Fibroblast of peridontal ligament (primary cell): Measurements from ENCODE around the gene ADGRD1.

ENCODE experiments used
- DNase-seq: peaks from one replicate; pipeline ENCODE4 v3.0.0-alpha.2; 2010; ENCODE audit errors: extremely low read depth

The ADGRD1 gene

DNA sequence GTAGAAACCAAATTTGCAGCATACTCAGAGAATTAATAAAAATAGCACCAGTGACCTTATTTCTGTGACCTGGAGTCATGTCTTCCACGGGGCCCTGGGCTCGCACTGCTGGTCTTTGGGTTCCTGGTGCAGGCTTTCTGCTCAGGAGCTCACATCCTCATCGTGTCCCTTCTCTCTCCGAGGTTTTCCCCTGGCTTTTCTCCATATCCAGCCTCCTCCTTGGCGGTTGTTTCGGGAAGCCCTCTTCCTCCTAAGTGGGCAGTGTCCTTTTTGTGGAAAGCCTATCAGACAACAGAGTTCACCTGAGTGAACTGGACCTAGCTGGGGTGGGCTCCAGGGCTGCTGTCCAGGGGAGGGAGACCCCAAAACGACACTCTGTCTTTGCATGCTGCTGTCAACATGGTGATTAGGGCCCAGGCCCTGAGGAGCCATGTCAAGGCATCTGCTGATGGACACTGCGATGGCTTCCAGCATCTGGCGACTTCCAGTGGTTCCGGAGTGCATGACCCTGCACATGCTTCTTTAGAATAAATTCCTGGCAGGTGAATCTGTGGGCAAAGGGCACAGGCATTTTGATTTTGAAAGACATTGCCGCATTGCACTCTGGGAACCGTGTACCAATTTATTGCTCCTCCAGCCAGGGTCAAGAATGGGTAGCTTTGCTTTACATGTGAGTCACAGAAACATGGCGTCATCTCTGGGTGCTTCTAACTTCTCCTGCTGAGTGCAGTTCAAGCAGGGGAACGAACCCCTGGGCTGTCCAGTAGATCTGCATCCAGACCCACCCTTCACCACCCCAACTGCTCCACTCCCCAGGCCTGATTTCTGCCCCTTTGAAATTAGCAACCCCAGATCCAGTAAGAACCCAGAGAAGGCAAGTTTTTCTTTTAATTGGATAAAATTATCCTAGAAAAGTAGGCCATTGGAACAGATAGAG is 136.8 kb downstream of the ADGRD1 start:
- DNase-seq: no peak

DNA sequence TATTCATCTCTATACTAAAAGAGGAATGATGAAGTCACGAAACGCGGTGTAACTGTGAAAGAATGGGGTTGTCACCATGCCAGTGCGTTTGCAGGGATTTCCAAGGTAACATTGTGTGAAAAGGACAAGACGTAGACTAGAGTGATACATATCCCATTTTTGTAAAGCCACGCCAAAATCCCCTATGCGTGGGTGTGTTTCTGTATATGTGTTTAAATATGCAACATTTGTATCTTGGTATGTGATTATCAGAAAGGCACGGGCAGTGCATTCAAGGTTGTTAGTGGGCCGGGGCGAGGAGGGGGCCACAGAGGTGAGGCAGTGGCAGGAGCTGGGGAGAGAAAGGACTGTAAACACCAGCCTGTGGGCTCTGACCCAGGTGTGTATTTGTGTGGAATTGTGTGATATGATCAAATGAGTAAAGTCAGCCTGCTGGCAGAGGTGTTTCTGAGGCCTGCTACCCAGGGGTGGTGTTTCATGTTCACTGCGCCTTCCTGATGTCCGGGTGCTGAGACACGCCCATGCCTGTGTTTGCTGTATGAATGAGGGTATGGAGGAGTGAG is 137.8 kb downstream of the ADGRD1 start:
- no peak for DNase-seq

DNA sequence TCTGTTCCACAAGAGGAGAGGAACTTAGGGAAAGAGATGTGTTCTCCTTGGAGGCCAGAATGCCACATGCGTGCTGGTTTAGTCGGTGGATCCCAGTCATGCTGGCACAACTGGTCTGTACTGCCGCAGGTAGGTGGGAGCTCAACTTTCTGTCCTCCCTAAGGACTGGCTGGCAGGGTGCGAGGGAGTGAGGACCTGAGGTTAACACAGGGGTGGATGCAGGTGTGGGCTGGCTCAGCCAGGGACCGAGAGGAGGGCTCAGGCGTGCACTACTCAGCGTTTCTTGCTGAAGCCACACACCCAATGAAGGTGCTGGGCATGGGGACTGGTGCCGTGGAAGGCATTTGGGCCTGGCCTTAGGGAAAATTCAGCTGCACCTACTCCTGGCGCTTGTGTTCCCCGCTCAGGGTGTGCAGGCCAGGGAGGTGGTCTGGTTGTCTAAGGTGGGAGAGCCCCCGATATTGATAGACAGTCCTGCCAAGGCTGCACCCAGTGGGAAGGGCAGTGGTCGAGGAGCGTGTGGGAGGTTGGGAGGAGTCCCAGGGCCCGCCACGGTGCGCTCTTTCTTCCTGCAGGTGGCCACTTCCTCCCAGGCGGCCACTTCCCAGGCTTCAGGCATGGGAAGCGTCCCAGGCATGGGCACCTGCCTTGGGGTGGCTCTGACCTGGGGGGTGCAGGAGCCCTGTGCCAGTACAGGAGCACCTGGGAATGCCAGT is 138.4 kb downstream of the ADGRD1 start:
- no peak for DNase-seq

DNA sequence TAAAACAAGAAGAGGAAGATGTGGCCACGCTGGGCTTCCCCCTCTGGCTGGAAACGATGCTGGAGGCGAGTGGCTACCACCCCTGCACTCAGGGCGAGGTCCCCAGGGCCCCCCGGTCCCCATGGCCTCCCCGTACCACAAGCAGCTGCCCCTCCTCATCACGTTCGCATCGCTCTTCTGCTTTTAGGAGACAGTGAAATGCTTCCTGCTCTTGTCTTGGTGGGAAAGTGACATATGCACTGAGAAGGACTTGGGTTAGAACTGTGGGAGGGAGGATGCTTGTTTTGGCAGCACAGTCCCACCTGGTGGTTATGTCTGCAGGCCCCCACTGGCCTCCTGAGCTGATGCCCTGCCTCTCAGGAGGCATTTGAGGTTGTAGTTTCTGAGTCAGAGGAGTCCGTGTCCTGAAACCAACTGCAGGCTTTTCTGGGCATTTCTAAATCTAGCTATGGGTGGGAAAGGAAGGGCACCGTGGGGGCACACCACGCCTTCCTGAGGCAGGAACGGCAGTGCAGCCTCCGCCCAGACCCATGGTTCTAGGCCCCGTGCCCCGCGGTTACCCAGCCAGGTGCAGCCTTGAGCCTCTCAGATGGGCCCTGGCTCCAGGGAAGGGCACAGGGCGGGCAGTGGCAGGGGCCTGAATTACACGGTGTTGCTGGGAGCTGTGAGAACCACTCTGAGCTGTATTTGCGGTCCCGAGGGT is 139.3 kb downstream of the ADGRD1 start:
- DNase-seq: no peak

DNA sequence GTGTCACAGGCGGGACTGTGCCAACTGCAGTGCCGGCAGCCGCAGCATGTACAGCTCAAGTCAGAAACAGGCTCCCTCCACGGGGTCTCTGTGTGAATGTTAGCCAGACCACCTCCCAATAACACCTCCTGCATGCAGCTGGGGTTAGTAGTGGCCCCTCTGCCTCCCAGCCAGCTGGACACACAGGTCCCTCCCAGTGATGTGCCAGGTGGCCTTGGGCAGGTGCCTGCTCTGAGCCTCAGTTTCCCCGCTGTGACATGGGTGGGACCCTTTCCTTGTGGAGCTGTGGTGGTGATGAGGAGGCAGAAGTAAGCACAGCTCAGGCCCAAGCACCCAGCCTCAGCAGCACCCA is 139.9 kb downstream of the ADGRD1 start:
- DNase-seq: no peak

DNA sequence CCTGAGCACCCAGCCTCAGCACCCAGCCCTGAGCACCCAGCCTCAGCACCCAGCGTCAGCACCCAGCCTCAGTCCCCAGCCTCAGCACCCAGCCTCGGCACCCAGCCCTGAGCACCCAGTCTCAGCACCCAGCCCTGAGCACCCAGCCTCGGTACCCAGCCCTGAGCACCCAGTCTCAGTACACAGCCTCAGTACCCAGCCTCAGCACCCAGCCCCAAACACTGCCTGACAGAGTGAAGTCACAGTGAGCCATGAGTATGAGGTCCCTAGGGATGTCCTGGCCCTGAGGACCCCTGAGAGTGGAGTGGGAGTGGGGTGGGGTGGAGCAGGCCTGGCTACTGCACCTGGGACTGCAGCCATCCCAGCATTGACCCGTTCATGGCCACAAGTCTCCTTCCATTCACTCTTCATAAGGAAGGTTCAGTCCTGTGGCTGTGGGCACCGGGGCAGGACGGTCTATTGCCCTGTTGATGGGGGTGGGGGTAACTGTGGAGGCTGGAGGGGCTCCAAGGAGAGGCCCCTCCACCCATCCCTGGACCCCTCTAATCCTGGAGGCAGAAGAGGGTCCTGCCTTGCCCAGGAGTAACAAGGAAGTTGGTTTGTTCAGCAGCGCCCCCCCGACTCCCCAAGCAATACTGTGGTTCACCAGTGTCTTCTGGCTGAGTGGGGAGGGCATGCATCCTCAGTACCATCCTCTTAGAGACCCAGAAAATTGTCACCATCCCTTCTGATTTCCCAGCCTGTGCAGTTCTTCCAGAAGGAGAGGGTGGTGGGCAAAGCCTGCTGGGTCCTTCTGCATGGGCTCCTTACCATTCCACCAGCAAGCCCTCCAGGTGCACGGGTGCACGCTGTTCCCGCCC is 140.5 kb downstream of the ADGRD1 start:
- no peak for DNase-seq

DNA sequence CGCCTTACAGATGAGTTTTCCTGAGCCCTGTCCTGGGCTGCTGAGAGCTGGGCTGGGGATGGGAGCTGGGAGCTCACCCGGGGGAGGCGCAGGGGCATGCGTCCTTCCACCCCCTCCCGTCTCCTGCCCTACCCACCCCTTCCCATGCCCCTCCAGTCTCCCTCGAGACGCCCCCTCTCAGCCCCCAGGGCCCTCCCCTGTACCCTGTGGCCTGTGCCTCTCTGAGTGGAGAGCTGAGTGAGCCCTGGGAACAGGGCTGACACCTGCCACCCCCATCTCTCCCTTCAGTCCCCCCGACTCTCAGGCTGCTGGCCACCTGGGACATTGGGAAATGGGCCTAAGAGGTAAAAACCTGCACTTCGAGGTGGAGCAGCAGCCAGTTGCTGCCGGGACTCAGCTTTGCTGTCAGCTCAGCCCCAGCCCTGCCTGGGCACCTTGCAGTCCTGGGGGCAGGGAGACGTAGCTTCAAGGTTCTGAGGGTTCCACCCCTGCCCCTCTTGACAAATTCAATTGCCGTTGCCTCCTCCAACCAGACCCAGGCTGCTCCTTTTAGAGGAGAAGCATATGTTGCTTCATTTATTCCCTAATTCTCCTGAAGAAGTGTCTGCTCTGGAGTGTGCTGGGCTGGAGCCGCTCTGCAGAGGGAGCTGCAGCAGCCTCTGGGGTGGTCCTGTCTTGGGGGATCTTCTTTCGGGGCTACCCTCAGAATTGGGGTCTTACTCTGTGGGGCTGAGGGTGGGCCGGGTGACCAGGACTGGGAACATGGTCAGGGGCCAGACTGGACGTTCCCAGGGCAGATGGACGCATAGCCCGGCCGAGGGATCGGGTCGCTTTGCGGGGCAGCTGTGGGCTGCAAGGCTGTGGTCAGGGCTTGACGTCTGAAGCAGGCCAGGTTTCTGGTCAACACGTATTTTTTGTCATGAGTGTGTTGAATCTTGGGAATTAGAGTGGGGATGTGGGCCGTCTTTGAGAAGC is 141.4 kb downstream of the ADGRD1 start:
- DNase-seq: no peak

DNA sequence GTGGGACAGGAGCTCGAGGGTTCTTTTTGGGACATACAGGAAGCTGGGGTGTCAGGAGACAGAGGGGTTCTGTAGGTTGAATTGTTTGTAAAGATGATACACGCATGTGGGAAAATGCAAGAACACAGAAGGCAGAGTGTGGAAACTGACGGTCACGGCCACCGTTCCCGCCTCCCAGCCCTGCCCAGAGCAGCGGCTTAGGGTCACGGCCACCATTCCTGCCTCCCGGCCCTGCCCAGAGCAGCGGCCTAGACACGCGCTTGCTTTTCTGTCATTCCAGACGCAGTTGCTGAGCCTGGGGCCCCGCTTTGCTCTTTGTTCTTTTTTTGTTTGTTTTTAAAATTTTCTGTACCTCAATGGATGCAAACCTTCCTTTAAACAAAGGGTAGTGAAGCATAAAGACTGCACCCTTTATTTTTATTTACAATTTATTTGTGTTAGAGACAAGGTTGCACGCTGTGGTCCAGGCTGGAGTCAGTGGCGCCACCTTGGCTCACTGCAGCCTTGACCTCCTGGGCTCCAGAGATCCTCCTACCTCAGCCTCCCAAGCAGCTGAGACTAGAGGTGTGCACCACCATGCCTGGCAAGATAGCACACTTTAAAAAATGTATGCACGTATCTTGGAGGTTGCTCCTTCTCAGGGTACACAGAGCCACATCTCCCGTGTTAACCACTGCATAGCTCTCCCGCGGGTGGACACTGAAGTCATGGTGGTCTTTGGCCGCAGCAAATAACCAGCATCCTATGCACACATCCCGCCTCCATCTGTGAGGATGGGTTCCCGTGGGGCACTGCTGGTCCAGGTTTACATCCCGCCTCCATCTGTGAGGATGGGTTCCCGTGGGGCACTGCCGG is 142.3 kb downstream of the ADGRD1 start:
- no peak for DNase-seq

DNA sequence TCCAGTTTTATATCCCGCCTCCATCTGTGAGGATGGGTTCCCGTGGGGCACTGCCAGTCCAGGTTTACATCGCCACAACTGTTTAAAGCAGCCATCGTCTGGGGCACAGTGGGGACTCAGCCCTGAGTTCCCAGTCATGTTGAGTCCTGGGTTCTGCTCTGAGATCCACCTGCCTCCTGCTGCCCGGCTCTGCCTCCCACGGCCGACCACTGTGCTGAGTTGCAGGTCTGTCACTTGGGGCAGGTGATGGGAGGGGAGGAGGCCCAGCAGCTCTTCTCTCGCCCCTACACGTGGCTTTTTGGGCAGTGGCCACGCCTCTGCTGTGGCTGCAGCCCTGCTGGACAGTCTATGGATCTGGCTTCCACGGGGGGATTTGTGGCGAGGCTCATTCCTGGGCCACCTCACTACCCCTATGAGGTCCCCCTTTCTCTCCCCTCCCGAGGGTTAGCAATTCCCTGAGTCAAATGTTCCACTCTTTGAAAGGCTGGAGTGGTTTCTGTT is 143.0 kb downstream of the ADGRD1 start:
- no peak for DNase-seq

DNA sequence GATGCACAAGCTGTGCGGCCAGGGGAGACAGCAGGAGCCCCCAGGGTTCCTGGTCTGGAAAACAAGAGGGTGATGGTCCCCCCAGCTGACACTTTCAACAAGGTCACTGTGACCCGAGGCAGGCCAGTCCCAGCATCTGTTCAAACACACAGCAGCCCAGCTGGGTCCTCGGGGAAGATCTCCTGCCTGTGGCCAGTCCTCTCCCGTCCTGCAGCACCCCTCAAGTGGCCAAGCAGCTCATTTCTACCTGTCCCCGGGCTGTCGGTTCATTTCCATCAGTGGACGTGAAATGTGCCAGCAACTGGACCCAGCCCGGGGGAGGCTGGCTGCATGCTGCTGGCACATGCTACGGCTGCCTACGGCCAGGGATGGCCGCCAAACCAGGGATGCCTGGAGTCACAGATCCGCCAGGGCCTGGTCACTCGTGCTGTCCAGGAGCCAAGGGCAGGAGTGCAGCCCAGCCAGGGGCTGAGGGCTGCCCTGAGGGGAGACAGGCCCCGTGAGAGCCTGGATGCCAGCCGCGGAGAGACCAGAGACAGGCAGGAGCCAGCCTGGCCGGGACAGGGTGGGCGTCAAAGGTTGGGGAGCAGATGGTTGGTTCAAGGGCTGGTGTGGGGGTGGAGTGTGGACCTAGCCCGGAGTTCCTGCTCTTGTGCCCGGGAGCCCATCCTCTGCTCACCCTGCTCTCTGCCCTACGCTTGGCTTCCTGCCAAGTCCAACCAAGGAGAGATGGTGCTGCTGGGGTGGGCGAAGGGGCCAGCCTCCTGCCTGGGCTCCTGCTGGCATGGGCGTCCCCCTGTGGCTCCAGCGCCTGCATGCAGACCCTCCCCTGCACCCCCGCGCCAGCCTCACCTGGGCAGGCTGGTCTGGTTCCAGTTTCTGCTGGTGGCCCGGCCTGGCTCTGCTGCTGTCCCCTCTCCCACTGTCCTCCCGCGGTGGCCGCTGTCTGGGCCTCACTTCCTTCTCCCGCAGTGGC is 143.8 kb downstream of the ADGRD1 start:
- DNase-seq: no peak

DNA sequence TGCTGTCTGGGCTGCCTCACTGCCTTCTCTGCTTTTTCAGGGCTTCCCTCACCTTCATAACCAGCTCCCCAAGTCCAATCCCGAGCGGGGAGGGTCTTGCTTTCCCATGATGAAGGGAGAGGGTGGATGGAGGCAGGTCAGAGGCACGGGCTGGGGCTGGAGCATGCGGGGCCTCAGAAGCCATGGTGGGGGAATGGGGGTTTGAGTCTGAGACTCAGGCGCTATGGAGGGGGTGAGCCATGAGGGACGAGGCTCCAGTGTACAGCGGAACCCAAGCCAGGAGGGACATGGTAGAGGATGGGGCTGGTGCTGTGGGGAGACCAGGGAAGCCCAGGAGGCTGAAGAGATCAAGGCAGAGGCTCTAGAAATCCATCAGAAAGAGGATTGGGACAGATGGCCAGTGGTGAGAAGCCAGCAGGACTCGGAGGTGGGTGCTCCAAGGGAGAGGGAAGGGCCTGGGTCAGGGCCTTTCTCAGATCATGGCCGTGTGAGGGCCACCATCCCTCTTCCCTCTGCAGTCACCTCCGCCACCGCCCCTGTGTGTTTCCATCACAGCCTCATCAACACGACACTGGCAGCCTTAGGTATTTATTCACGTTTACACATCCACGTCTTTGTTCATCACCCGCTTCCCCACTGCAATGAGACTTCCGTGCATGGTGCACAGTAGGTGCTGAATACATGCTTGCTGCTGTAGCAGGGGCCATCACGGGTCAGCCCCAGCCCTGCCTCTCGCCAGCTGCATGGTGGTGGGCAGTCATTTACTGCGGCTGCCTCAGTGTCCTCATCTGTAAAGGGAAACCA is 144.7 kb downstream of the ADGRD1 start:
- no peak for DNase-seq

DNA sequence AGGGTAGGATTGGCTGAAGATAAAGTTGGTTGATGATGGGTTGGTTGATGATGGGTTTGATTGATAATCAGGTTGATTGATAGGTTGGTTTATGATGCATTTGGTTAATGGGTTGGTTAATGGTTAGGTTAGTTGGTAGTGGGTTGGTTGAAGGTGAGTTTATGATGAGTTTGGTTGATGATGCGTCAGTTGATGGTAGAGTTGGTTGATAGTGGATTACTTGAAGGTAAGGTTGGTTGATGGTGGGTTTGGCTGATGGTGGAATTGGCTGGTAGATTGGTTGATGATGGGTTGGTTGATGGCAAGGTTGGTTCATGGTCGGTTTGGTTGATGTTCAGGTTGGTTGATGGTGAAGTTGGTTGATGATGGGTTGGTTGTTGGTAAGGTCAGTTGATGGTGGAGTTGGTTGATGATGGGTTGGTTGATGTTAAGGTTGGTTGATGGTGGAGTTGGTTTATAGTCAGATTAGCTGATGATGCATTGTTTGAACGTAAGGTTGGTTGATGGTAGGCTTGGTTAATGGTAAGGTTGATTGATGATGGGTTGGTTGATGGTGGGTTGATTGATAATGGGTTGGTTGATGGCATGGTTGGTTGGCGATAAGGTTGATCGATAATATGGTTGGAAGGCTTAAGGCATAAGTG is 146.4 kb downstream of the ADGRD1 start:
- DNase-seq: no peak

DNA sequence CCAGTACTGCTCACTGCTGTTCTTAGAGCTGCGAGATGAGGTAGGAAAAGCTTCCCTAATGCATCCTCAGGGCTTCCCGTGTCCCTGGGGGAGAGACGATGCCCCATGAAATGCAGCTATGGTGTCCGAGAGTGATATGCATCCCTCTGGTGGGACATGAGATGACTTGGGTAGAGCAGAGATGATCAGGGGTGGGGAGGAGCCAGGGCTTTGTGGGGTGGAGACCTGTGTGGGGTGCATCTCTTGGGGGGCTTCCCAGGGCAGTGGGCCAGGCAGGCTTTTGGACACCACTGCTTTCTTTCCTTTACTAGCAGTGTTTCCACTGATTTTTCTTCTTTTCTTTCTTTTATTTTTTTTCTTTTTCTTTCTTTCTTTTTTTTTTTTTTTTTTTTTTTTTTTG is 147.3 kb downstream of the ADGRD1 start:
- no peak for DNase-seq

DNA sequence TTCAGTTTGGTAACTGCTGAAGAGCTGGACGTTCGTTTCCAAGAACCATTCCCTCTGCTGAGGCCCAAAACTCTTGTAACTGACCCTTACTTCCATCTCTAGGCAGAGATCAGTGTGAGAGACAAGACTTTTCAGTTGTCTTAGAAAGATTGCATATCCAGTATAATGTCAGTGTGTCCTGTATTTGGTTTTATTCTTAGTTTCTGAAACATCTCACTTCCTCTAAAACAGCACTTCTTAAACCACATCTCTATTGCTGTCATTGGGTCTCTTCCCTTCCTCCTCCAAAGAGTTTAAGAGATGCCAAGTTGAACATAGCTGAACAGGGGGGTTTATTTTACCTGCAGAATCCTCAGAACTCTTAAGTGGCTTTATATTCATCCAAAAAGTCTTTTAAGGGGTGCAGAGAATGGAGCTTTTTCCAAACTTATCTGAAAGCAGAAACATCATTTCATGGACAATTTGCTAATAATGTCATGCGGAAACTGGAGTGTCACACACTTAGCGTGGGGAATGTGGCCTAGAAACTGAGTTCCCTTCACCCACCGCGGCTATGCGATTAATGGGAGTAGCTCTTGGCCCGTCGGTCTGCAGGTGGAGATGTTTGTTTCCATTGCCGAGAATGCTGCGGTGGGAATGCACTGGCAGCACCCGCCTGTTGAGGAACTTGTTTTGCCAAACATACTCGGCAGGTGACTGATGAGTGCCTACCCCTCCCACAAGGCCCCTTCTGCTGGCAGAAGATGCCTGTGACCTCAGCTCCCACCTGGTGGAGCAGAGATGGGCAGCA is 148.2 kb downstream of the ADGRD1 start:
- no peak for DNase-seq

DNA sequence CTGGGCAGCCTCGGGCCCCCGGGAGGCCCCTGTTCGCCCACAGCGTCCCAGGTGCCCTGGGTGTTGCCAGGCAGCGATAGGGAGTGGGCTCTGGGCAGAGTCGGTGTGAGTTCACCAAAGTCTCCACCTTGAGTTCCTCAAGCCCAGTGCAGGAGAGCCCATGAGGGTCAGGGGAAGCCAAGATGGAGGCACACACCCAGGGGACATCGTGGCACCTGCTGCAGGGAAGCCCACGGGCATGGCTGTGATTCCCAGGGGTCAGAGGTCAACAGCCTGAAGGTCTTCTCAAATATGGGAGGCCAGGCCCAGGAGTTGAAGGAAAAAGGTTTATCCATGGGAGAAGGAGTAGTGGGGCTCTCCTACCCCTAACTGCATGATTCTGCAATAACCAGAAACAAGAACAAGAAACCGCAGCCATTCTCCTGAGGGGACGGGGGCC is 148.8 kb downstream of the ADGRD1 start:
- no peak for DNase-seq
